HG02943 (cell line): Measurements from ENCODE around the gene GRK3.
"Not testable (repeated sequence)": the region's sequence is repeated elsewhere in the genome, so short reads cannot be mapped to it uniquely, and the experiment has no call there.

Source experiments
- ATAC-seq: cut with Tn5 transposase; IDR thresholded peaks from one replicate; pipeline ENCODE4 v1.9.1; 2021; ENCODE audit warnings: mild to moderate bottlenecking, low read depth, moderate library complexity; ENCODE audit not compliant: unreplicated experiment

GRK3 gene

GRCh38 chr22:25693268-25693565 is 128.7 kb downstream of the GRK3 start:
- ATAC-seq, result no peak

GRCh38 chr22:25694196-25694907 is 129.9 kb downstream of the GRK3 start:
- no peak for ATAC-seq

DNA sequence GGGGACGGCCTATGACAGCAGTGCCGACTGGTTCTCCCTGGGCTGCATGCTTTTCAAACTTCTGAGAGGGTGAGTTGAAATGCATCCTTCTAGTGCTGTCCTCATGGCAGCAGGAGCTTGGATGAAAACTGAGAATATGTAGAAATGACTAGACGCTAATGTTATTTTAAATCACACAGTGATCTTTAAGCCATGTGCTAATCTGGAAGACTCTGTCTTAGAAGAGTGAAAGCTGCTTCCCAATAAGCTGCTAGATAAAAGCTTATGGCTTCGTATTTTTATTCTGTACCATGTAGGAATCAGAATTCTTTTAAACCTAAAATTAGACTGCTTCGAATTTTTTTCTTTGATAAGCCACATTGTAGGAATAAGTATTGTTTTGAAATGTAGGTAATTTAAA is 130.7 kb downstream of the GRK3 start:
- ATAC-seq, result no peak

DNA sequence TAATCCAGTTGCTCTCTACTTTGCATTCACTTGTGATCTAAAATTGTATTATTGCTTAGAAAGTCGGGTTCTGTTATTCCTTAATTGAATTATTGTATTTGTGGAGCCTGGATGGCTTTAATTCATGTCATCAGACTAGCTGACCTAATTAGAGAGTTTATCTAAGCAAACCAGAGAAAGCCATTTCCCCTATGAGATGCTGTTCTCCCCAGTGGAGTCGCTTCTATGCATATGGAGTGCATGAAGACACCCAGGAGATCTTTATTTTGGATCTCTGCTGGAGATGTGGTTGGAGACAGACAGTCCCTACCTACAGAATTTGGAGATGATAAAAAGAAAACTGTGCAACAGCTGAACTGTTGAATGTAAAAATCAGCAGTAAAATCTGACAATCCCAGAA is 132.3 kb downstream of the GRK3 start:
- no peak for ATAC-seq

- ATAC-seq, result no peak
These were observed 132.7 kb downstream of the GRK3 start for GRCh38 chr22:25697181-25697664.

DNA sequence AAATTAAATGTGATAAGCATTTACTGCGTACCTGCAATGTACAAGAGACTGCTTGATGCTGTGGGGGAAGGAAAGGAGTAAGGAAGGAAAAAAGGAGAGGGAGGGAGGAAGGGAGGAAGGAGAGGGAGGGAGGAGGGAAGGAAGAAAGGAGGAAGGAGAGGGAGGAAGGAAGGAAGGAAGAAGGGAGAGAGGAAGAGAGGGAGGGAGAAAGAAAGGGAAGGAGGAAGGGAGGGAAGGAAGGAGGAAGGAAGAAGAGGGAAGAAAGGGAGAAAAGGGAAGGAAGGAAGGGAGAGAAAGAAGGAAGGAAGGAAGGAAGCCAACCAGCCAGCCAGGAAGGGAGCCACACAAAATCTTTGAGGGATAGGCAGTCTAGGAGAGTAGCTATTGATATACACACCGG is 133.5 kb downstream of the GRK3 start:
- ATAC-seq, result no peak

DNA sequence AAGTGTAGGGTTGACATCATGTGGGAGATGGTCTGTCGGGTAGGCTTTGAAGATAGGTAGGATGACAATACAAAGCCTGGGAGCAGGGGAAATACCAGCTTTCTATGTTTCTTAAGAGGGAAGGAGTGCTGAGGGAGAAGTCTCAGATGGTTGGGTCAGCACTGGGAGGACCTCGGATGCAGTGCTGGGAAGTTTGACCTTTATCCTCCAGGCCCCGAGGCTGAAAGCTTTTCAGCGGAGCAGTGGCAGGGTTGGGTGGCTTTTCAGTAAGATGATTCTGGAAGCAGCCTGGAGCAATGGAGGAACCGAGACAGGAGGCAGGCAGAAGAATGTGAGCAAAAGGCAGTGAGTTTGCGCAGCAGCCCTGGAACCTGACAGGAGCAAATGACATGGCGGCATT is 134.0 kb downstream of the GRK3 start:
- ATAC-seq, result no peak

DNA sequence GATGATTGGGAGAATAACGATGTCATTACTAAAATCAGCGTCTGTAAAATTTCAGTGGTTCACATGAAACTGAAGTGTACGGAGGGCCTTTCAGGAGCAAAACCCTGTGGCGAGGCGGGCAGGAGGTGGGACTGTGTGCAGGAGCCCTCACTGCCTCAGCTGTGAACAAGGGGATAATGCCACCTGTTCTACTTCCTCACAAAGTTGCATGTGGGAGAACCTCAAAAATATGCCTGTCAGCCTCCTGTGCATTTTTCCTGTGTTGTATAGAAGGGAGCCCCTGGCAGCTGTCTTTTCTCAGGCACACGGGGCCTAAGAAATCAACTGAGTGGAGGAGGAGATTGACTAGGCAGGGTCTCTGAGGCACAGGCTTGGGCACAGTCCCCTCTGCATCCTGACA is 134.5 kb downstream of the GRK3 start:
- no peak for ATAC-seq

- no peak for ATAC-seq
These were observed 136.7 kb downstream of the GRK3 start for GRCh38 chr22:25701056-25701780.

DNA sequence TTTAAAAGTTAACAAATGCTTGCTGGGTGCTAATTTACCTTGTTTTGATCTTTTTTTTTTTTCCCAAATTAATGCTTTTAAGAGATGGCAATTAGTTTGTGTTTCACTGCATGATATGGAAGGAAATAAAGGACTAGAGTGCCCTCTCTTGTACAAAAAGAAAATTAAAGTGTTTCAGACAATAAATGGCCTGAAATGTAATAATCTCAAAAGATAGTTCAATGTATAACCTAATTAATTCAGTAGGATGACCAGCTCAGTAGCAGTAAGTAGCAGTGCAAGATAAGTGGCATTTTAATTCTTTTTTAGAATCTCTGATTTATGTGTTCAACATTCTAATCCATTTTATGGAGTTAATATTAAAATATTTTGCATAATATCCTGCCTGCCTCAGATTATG is 137.6 kb downstream of the GRK3 start:
- no peak for ATAC-seq

DNA sequence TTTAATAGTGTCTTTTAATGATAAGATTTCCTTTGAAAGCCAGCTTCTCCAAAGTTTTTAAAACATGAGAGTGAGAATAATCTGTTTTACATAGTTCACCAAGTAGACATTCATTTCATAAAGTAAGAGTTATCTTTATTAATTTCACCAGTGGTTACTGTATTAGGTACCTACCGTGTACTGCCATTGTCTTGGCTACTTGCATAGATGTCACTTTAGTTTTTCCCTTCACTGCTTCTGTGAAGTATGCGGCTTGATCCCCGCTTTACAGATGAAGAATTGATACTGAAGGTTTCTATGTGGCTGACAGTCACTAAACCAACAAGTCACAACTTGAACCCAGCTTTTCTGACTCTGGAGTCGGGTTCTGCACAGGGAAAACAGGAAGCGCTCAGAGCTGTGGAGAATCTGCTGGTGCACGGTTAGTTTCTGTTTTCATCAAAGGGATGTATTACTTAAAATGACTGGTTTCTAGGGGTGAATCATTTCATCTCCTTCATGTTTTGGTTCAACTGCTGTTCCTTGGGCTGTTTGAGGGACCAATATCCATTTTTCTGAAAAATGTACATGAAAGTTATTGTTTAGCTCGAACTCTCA is 138.2 kb downstream of the GRK3 start:
- no peak for ATAC-seq

DNA sequence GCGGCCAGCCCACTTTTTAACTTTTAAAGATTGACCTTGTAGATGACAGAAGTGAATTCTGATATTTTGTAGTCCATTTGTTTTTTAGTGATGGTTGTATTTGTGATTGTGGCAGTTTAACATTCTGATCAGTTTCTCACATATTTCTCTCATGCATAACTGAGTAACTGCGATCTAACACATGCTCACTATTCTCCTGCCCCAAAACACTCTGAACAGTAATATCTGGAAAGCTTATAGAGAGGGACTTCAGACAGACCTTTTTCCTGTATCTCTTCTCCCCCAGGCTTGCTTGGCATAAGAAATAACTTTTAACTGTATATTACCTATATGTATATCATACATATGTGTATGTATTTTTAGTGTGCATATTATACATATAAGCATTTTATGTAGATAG is 140.2 kb downstream of the GRK3 start:
- no peak for ATAC-seq

GRCh38 chr22:25706197-25706596 is 141.7 kb downstream of the GRK3 start:
- ATAC-seq, result no peak

DNA sequence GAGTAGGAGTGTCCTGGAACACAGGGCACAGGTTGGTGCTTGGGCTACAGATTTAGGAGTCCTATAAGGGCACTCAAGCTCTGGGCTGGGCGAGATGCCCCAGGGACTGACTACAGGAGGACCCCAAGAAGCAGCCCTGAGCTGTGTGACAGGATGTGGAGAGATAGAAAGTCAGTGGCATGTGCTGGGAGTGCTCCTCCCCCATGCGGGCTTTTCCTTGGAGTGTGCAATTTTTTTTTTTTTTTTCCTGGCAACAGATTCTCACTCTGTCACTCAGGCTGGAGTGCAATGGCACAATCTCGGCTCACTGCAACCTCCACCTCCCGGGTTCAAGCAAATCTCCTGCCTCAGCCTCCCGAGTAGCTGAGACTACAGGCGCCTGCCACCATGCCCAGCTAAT is 144.0 kb downstream of the GRK3 start:
- ATAC-seq, result not testable (repeated sequence)

- no peak for ATAC-seq
These were observed 145.3 kb downstream of the GRK3 start for GRCh38 chr22:25709758-25710157.

DNA sequence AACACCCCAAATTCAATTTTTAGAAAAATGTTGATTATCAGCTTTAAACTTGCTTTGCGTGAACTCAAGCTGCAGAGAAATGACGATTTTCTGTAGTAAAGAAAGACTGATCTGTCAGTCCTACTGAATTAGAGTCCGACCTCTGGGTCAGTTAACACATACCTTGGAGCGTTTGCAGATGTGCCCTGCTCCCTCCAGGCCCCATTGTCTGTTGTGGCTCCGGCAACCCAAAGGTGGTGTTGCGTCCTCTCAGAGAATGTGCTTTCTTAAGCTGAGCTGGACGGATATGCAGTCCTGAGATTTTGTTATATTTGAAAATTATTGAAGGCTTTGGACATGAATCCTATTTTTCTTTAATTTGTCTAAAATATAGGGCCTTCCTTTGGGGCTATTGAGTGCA is 146.0 kb downstream of the GRK3 start:
- no peak for ATAC-seq

GRCh38 chr22:25711491-25711890 is 147.0 kb downstream of the GRK3 start:
- ATAC-seq, result no peak

DNA sequence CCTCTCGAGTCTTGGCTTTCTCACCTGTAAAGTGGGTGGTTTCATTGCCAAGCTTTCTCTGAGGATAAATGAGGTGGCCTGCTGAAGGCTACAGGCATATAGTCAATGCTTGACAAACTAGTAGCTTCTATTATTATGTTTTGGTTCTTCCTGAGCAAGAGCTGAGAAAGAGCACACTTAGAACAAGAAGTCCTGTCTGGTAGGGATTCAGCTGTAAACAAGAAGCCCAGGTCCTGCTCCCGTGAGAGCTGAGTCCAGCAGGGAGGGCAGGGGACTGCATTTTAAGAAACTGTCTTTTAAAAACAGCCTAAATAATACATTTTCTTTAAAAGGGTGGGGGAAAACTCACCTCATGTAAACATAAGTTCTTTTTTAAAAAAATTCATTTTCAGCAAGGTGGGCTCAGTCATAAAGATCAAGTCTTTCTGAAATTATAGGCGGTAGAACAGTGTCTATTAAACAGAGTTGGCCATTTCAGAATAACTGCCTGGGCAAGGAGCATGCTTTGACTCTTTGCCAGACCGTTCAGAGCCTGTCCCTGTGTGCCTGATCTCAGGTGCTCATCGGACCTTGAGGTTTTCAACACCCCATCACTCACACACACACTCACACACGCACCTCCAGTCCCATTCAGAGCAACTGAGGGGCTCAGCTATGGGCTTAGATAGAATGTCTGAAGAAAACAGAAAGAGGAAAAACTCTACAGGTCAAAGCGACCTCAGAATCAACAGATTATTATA is 148.4 kb downstream of the GRK3 start:
- ATAC-seq, result no peak

- no peak for ATAC-seq
These were observed 149.6 kb downstream of the GRK3 start for GRCh38 chr22:25714070-25714469.

DNA sequence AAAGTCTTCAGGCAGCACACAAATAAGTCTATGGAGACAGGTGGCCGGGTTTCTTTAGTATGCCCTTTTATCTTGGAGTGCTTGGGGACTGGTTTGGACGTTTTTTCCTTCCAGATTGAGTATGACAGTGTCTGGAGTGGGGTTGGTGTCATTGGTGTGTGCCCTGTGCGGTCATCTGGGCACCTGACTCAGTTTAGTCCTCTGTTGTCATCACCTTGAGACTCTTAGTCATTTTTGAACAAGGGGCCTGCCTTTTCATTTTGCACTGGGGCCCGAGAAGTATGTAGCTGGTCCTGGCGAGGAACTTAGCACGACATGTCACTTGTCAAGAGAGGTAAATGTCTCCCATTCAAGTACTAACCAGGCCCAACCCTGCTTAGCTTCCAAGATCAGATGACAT is 150.3 kb downstream of the GRK3 start:
- ATAC-seq, result no peak

DNA sequence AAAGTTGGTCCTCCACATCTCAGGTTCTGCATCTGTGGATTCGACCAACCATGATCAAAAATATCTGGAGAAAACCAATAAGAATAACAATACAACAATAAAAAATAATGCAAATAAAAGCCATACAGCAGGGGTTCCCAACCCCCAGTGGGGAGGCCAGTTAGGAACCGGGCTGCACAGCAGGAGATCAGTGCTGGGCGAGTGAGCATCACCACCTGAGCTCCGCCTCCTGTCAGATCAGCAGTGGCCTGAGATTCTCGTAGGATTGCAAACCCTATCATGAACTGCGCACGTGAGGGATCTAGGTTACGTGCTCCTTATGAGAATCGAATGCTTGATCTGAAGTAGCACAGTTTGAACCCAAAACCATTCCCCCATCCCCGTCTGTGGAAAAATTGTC is 152.2 kb downstream of the GRK3 start:
- no peak for ATAC-seq
